CD4-positive, alpha-beta memory T cell (primary cell): ENCODE measurements around the gene KLKB1. TPM values are rescaled to one million over a fixed set of nuclear protein-coding genes. Genes with fewer than 3 reads are reported as not detected.

ENCODE experiments used
- CTCF ChIA-PET: fragments of 350-600 bp; sonication (Branson Sonifier 250); formaldehyde crosslinking; loops from one replicate; lab custom pipeline; 2021; ENCODE audit warnings: inconsistent platforms; ENCODE audit not compliant: partially characterized antibody; lab: Charles Lee
- POLR2A ChIA-PET: fragments of 350-600 bp; sonication (Branson Sonifier 250); formaldehyde crosslinking; loops from one replicate; lab custom pipeline; 2021; ENCODE audit not compliant: partially characterized antibody; lab: Charles Lee
- DNase-seq, 5 donors: peaks; one replicate each; pipeline versions ENCODE4 v3.0.0 to v3.0.0-alpha.2; 2020 to 2022; ENCODE audit warnings: mixed read lengths in 1 of 5
- H3K27ac ChIP-seq: one replicate; pipeline ENCODE4 v1.7.0; 2013; ENCODE audit warnings: low read depth, low read length
- H3K27me3 ChIP-seq: 2 replicates; pipeline ENCODE4 v1.7.0; 2013; ENCODE audit warnings: mild to moderate bottlenecking, low read length, moderate library complexity; ENCODE audit not compliant: insufficient read depth
- H3K36me3 ChIP-seq: 2 replicates; pipeline ENCODE4 v1.7.0; 2013; ENCODE audit warnings: mild to moderate bottlenecking, low read length, moderate library complexity; ENCODE audit not compliant: insufficient read depth
- H3K4me1 ChIP-seq: 2 replicates; pipeline ENCODE4 v1.7.0; 2013; ENCODE audit warnings: mild to moderate bottlenecking, low read length, moderate library complexity; ENCODE audit not compliant: insufficient read depth
- H3K4me3 ChIP-seq, 2 donors: one replicate each; pipeline ENCODE4 v1.7.0; 2013; ENCODE audit warnings: low read length in 2 of 2, mild to moderate bottlenecking in 1 of 2
- H3K9me3 ChIP-seq, 2 donors: one replicate each; pipeline ENCODE4 v1.7.0; 2013; ENCODE audit warnings: low read length in 2 of 2, control low read depth in 1 of 2; ENCODE audit not compliant: control insufficient read depth in 1 of 2
- H3K27ac Mint-ChIP-seq, 7 donors: one replicate each; pipeline ENCODE4 v1.8.0; 2020 to 2021; ENCODE audit warnings: mixed read lengths in 7 of 7, mild to moderate bottlenecking in 6 of 7, inconsistent platforms in 3 of 7, moderate library complexity in 3 of 7
- H3K27me3 Mint-ChIP-seq, 2 donors: one replicate each; pipeline ENCODE4 v1.8.0; 2020 to 2021; ENCODE audit warnings: mixed read lengths in 2 of 2
- H3K36me3 Mint-ChIP-seq, 2 donors: one replicate each; pipeline ENCODE4 v1.8.0; 2020 to 2021; ENCODE audit warnings: mixed read lengths in 2 of 2, inconsistent platforms in 1 of 2, mild to moderate bottlenecking in 1 of 2
- H3K4me1 Mint-ChIP-seq, 4 donors: one replicate each; pipeline ENCODE4 v1.8.0; 2020 to 2021; ENCODE audit warnings: mixed read lengths in 4 of 4, mild to moderate bottlenecking in 1 of 4
- H3K4me3 Mint-ChIP-seq, 8 donors: one replicate each; pipeline ENCODE4 v1.8.0; 2020 to 2021; ENCODE audit warnings: mixed read lengths in 8 of 8, mild to moderate bottlenecking in 7 of 8, moderate library complexity in 6 of 8, inconsistent platforms in 3 of 8
- H3K9me3 Mint-ChIP-seq, 8 donors: one replicate each; pipeline ENCODE4 v1.8.0; 2020 to 2021; ENCODE audit warnings: mixed read lengths in 8 of 8, mild to moderate bottlenecking in 5 of 8, inconsistent platforms in 3 of 8, moderate library complexity in 1 of 8
- intact Hi-C: fragments of 100-400 bp; cut with micrococcal nuclease; formaldehyde crosslinking; loops from one replicate; pipeline ENCODE4 v1.15.1; 2023
- polyA plus RNA-seq, 2 donors: library from polyadenylated mRNA; unstranded; fragments of 300-500 nt; fragmentation: Illumina TruSeq; gene quantifications; one replicate each; pipeline ENCODE4 v1.2.3, GENCODE V29; 2021
- total RNA-seq, 2 experiments: library from RNA; stranded (reverse); gene quantifications; one replicate each; pipeline ENCODE4 v1.2.3, GENCODE V29; 2021

KLKB1 gene
- total and polyA plus RNA-seq, 4 experiments from 2014 or later, result 1.2 to 1.4 TPM; not detected in 2

GRCh38 chr4:186221624-186222023 is 5.7 kb upstream of the KLKB1 start:
- no peak for DNase-seq
- H3K36me3 ChIP-seq, result no peaks in the 10 kb centered on the region
- H3K36me3 Mint-ChIP-seq, result peaks cover 18 to 28% of the 10 kb centered on the region in 2 donors
- H3K4me3 ChIP-seq, result no peak overlapping the region
- H3K9me3 ChIP-seq, result no peaks in the 10 kb centered on the region
- no peaks in the 10 kb centered on the region for H3K4me1 Mint-ChIP-seq
- H3K4me1 ChIP-seq, result no peaks in the 10 kb centered on the region
- intact Hi-C loops, result no loop called here
- no peak overlapping the region for H3K27ac Mint-ChIP-seq
- H3K27me3 ChIP-seq, result no peaks in the 10 kb centered on the region
- CTCF ChIA-PET, result no interaction called here
- H3K4me3 Mint-ChIP-seq, result no peak overlapping the region
- H3K27ac ChIP-seq, result no peak overlapping the region
- H3K27me3 Mint-ChIP-seq, result peaks cover 0 to 8% of the 10 kb centered on the region in 2 donors
- POLR2A ChIA-PET, result no interaction called here
- peaks cover 4 to 29% (median 23%) of the 10 kb centered on the region in 8 donors for H3K9me3 Mint-ChIP-seq

DNA sequence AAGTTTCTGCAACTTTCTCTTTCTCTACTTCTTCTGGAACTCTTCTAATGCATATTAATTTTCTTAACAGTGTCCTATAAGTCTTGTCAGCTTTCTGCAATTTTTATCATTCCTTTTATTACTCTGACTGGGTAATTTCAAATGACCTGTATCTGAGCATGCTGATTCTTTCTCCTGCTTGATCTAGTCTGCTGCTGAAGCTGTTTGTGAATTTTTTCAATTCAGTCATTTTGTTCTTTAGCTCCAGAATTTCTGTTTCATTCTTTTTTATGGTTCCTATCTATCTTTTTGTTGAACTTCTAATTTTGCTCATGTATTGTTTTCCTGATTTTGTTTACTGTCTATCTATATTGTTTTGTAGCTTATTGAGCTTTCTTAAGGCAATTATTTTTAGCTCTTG is 1.5 kb upstream of the KLKB1 start:
- no peak overlapping the region for H3K4me3 Mint-ChIP-seq
- ChIA-PET POLR2A (no interaction called here), CTCF (no interaction called here)

GRCh38 chr4:186226521-186227189 is 652 bp upstream of the KLKB1 start:
- H3K27ac Mint-ChIP-seq, result no peak overlapping the region
- no peaks in the 10 kb centered on the region for H3K27me3 ChIP-seq
- CTCF ChIA-PET, result no interaction called here
- no peaks in the 10 kb centered on the region for H3K36me3 ChIP-seq
- no peak overlapping the region for H3K4me3 ChIP-seq
- H3K4me1 Mint-ChIP-seq, result no peaks in the 10 kb centered on the region
- H3K4me1 ChIP-seq, result no peaks in the 10 kb centered on the region
- no peak overlapping the region for H3K27ac ChIP-seq
- peaks cover 7 to 34% (median 27%) of the 10 kb centered on the region in 8 donors for H3K9me3 Mint-ChIP-seq
- peaks cover 22 to 31% of the 10 kb centered on the region in 2 donors for H3K36me3 Mint-ChIP-seq
- intact Hi-C loops, result no loop called here
- peaks cover 0 to 5% of the 10 kb centered on the region in 2 donors for H3K27me3 Mint-ChIP-seq
- H3K9me3 ChIP-seq, result no peaks in the 10 kb centered on the region
- no peak for DNase-seq
- H3K4me3 Mint-ChIP-seq, result no peak overlapping the region
- POLR2A ChIA-PET, result no interaction called here

More for the DNA sequence above, 1.5 kb upstream of the KLKB1 start:
- H3K9me3 ChIP-seq, result no peaks in the 10 kb centered on the region
- no peak overlapping the region for H3K27ac ChIP-seq
- H3K4me3 ChIP-seq, result no peak overlapping the region
- no peak for DNase-seq
- peaks cover 22 to 33% of the 10 kb centered on the region in 2 donors for H3K36me3 Mint-ChIP-seq
- H3K9me3 Mint-ChIP-seq, result peaks cover 7 to 34% (median 27%) of the 10 kb centered on the region in 8 donors
- no peaks in the 10 kb centered on the region for H3K27me3 ChIP-seq
- no peak overlapping the region for H3K27ac Mint-ChIP-seq
- intact Hi-C loops, result no loop called here
- H3K36me3 ChIP-seq, result no peaks in the 10 kb centered on the region
- peaks cover 0 to 5% of the 10 kb centered on the region in 2 donors for H3K27me3 Mint-ChIP-seq
- no peaks in the 10 kb centered on the region for H3K4me1 Mint-ChIP-seq
- H3K4me1 ChIP-seq, result no peaks in the 10 kb centered on the region

DNA sequence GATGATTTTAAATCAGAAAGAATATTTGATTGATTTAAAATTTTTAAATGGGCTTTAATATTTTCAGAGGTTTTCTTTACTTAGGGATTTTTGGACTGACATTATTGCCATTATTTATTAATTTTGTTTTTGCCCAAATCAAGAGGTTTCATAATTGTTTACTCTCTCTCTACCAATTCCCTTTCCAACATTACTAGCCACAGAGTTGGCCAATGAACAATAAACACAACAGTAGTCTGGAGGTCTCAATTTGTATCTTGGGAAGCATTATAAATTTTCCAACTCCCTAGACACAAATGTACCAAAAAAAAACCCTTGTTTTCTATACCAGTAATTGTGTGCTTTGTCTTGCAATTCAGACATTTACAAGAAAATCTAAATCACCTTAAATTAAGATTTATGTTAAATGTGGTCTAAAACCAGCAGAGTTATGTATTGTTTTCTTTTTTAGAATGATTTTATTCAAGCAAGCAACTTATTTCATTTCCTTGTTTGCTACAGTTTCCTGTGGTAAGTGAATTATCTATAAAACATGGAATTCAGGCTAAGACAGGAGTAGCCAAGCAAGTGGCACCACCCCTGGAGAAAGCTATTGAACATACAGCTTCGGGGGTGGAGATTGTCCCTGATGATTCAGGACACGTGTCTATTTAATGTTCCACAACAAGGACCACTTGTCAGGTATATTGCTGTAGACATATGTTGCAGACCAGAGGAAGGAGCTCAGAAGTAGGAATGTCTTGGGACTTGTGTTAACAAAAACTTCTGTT is 622 bp downstream of the KLKB1 start:
- DNase-seq, result no peak
- Histone ChIP-seq H3K4me3 (no peak overlapping the region), H3K27me3 (no peaks in the 10 kb centered on the region), H3K4me1 (no peaks in the 10 kb centered on the region), H3K36me3 (no peaks in the 10 kb centered on the region), H3K27ac (no peak overlapping the region), H3K9me3 (no peaks in the 10 kb centered on the region)
- H3K4me1 Mint-ChIP-seq, result no peaks in the 10 kb centered on the region
- H3K9me3 Mint-ChIP-seq, result peaks cover 6 to 34% (median 26%) of the 10 kb centered on the region in 8 donors
- no peak overlapping the region for H3K4me3 Mint-ChIP-seq
- ChIA-PET CTCF (no interaction called here), POLR2A (no interaction called here)
- H3K27ac Mint-ChIP-seq, result no peak overlapping the region
- H3K27me3 Mint-ChIP-seq, result peaks cover 0 to 4% of the 10 kb centered on the region in 2 donors
- H3K36me3 Mint-ChIP-seq, result peaks cover 22 to 27% of the 10 kb centered on the region in 2 donors
- intact Hi-C loops, result no loop called here

DNA sequence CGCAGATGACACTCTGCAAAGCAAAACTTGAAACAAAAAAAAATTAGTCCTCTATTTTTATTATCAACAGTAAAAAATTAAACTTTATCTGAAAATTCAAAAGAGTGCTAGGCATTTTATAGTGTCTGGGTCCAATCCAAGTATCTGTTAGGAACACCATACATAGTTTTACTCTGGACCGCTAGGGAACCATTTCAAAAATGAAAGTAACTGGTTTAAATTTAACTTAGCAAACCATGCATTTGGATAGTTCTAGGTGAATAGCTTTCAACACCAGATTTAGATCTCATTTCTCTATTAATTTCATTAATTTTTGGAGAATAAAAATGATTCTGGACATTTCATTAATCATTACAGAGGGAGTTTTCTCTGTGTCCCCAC is 1.2 kb downstream of the KLKB1 start:
- Histone ChIP-seq H3K27ac (no peak overlapping the region), H3K4me1 (no peaks in the 10 kb centered on the region), H3K27me3 (no peaks in the 10 kb centered on the region), H3K4me3 (no peak overlapping the region), H3K36me3 (no peaks in the 10 kb centered on the region), H3K9me3 (no peaks in the 10 kb centered on the region)
- Mint-ChIP-seq H3K27ac (no peak overlapping the region), H3K9me3 (peaks cover 3 to 28% (median 24%) of the 10 kb centered on the region in 8 donors), H3K36me3 (peaks cover 16 to 21% of the 10 kb centered on the region in 2 donors), H3K4me1 (no peaks in the 10 kb centered on the region), H3K4me3 (no peak overlapping the region), H3K27me3 (no peaks in the 10 kb centered on the region)
- CTCF ChIA-PET, result no interaction called here
- intact Hi-C loops, result no loop called here
- no peak for DNase-seq
- POLR2A ChIA-PET, result no interaction called here

DNA sequence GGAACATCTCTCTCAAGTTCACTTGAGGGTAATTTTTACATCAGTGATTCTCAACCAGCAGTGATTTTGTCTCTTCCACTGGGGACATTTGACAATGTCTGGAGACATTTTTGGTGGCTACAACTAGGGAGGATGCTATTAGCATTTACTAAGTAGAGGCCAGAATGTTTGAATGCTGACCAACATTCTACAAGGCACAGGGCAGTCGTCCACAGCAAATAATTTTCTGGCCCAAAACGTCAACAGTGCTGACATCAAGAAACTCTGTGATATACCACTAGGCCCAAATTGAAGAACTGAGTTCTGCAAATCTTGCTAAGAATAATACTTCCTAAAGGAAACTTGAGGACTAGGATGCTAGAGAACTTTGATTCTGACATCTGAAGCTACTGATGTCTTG is 7.1 kb downstream of the KLKB1 start:
- no peak overlapping the region for H3K27ac Mint-ChIP-seq
- H3K4me3 Mint-ChIP-seq, result no peak overlapping the region
- Histone ChIP-seq H3K27me3 (no peaks in the 10 kb centered on the region), H3K4me3 (no peak overlapping the region), H3K36me3 (no peaks in the 10 kb centered on the region), H3K4me1 (no peaks in the 10 kb centered on the region), H3K27ac (no peak overlapping the region), H3K9me3 (no peaks in the 10 kb centered on the region)
- intact Hi-C loops, result no loop called here
- H3K4me1 Mint-ChIP-seq, result no peaks in the 10 kb centered on the region
- POLR2A ChIA-PET, result no interaction called here
- H3K27me3 Mint-ChIP-seq, result no peaks in the 10 kb centered on the region
- no peaks in the 10 kb centered on the region for H3K9me3 Mint-ChIP-seq
- CTCF ChIA-PET, result no interaction called here
- no peak for DNase-seq
- H3K36me3 Mint-ChIP-seq, result peaks cover 0 to 7% of the 10 kb centered on the region in 2 donors

- Mint-ChIP-seq H3K27ac (no peak overlapping the region), H3K27me3 (no peaks in the 10 kb centered on the region), H3K36me3 (peaks cover 0 to 7% of the 10 kb centered on the region in 2 donors), H3K9me3 (no peaks in the 10 kb centered on the region), H3K4me3 (no peak overlapping the region), H3K4me1 (no peaks in the 10 kb centered on the region)
- POLR2A ChIA-PET, result no interaction called here
- Histone ChIP-seq H3K4me1 (no peaks in the 10 kb centered on the region), H3K4me3 (no peak overlapping the region), H3K9me3 (no peaks in the 10 kb centered on the region), H3K36me3 (no peaks in the 10 kb centered on the region), H3K27me3 (no peaks in the 10 kb centered on the region), H3K27ac (no peak overlapping the region)
- intact Hi-C loops, result no loop called here
- DNase-seq, result no peak
- CTCF ChIA-PET, result no interaction called here
Measured at GRCh38 chr4:186236126-186236525, 8.8 kb downstream of the KLKB1 start.
